IMR-90 (cell line): ENCODE measurements around the gene KDM5B. TPM values are rescaled to one million over a fixed set of nuclear protein-coding genes. Genes with fewer than 3 reads are reported as not detected.

ENCODE experiments used
- ATAC-seq: fragments of 200-7000 bp; cut with Tn5 transposase; 2 replicates; pipeline ENCODE4 v1.9.1; 2020; ENCODE audit warnings: low read depth, mild to moderate bottlenecking, moderate library complexity
- BruUV-seq: library from RNA; stranded (reverse); fragments of 400-500 nt; replicated peaks from 2 replicates; lab custom pipeline; 2021; lab: Mats Ljungman, UMichigan
- CTCF ChIA-PET: fragments of 300-600 bp; formaldehyde crosslinking; extraction: SDS; loops from one replicate; lab custom pipeline; 2021; ENCODE audit warnings: antibody characterized with exemption; lab: Yijun Ruan, JAX
- POLR2A ChIA-PET: fragments of 300-600 bp; sonication (Branson Sonifier 250); formaldehyde crosslinking; loops from one replicate; lab custom pipeline; 2022; ENCODE audit warnings: antibody characterized with exemption; ENCODE audit not compliant: unreplicated experiment; lab: Charles Lee
- DNase-seq: peaks from one replicate; pipeline ENCODE4 v3.0.0; 2013
- H2AFZ ChIP-seq: replicated peaks from 2 replicates; pipeline ENCODE3; 2013; ENCODE audit warnings: low read length, mild to moderate bottlenecking; ENCODE audit not compliant: poor library complexity
- H2AK5ac ChIP-seq: 2 replicates; pipeline ENCODE4 v1.6.1; 2013; ENCODE audit warnings: low read depth, low read length, inconsistent platforms
- H2AK9ac ChIP-seq: replicated peaks from 2 replicates; pipeline ENCODE3; 2013; ENCODE audit warnings: mild to moderate bottlenecking, low read depth, low read length, moderate library complexity; ENCODE audit not compliant: poor library complexity
- H2BK120ac ChIP-seq: 2 replicates; pipeline ENCODE4 v1.6.1; 2013; ENCODE audit warnings: low read depth, low read length, inconsistent platforms
- H2BK15ac ChIP-seq: 3 replicates; pipeline ENCODE4 v1.6.1; 2013; ENCODE audit warnings: low read depth, low read length, inconsistent platforms
- H2BK20ac ChIP-seq: 2 replicates; pipeline ENCODE4 v1.6.1; 2013; ENCODE audit warnings: low read depth, mild to moderate bottlenecking, inconsistent platforms, low read length, moderate library complexity
- H2BK5ac ChIP-seq: 2 replicates; pipeline ENCODE4 v1.6.1; 2013; ENCODE audit warnings: mild to moderate bottlenecking, low read depth, low read length, inconsistent platforms; ENCODE audit not compliant: poor library complexity, severe bottlenecking
- H3K14ac ChIP-seq: replicated peaks from 2 replicates; pipeline ENCODE4 v1.6.1; 2013; ENCODE audit warnings: low read depth, low read length, inconsistent platforms
- H3K18ac ChIP-seq: 2 replicates; pipeline ENCODE4 v1.6.1; 2013; ENCODE audit warnings: low read depth, low read length, control low read depth
- H3K23ac ChIP-seq: 2 replicates; pipeline ENCODE4 v1.6.1; 2013; ENCODE audit warnings: low read depth, low read length, inconsistent platforms
- H3K27ac ChIP-seq: 2 replicates; pipeline ENCODE4 v1.5.1; 2013; ENCODE audit warnings: mild to moderate bottlenecking, control low read depth, low read length; ENCODE audit not compliant: insufficient read depth
- H3K27me3 ChIP-seq: 2 replicates; pipeline ENCODE4 v1.6.1; 2013; ENCODE audit warnings: low read length; ENCODE audit not compliant: control insufficient read depth, insufficient read depth
- H3K36me3 ChIP-seq: 2 replicates; pipeline ENCODE4 v1.6.1; 2013; ENCODE audit warnings: low read length, mixed read lengths; ENCODE audit not compliant: control insufficient read depth, insufficient read depth
- H3K4ac ChIP-seq: 2 replicates; pipeline ENCODE4 v1.6.1; 2013; ENCODE audit warnings: low read depth, low read length, inconsistent platforms
- H3K4me1 ChIP-seq: 2 replicates; pipeline ENCODE4 v1.6.1; 2013; ENCODE audit warnings: low read length, mixed read lengths; ENCODE audit not compliant: control insufficient read depth, insufficient read depth
- H3K4me2 ChIP-seq: 2 replicates; pipeline ENCODE4 v1.6.1; 2013; ENCODE audit warnings: low read depth, mild to moderate bottlenecking, control low read depth, low read length, moderate library complexity
- H3K4me3 ChIP-seq: 2 replicates; pipeline ENCODE4 v1.5.1; 2013; ENCODE audit warnings: low read depth, mild to moderate bottlenecking, control low read depth, low read length, moderate library complexity; ENCODE audit not compliant: insufficient read depth
- H3K56ac ChIP-seq: 2 replicates; pipeline ENCODE4 v1.6.1; 2013; ENCODE audit warnings: low read length, inconsistent platforms; ENCODE audit not compliant: insufficient read depth; ENCODE audit errors: extremely low read depth
- H3K79me1 ChIP-seq, 2 experiments: 2 replicates each; pipeline ENCODE4 v1.6.1; 2013; ENCODE audit warnings: low read length in 2 of 2, inconsistent platforms in 1 of 2, low read depth in 1 of 2
- H3K9ac ChIP-seq: 2 replicates; pipeline ENCODE4 v1.6.1; 2013; ENCODE audit warnings: low read depth, low read length, control low read depth
- H3K9me1 ChIP-seq: 2 replicates; pipeline ENCODE4 v1.6.1; 2013; ENCODE audit warnings: low read length, inconsistent platforms; ENCODE audit not compliant: insufficient read depth
- H3K9me3 ChIP-seq: 2 replicates; pipeline ENCODE4 v1.6.1; 2013; ENCODE audit warnings: low read length; ENCODE audit not compliant: control insufficient read depth, insufficient read depth
- H4K20me1 ChIP-seq: 2 replicates; pipeline ENCODE4 v1.6.1; 2013; ENCODE audit warnings: low read length, inconsistent platforms; ENCODE audit not compliant: insufficient read depth
- H4K5ac ChIP-seq: 2 replicates; pipeline ENCODE4 v1.6.1; 2013; ENCODE audit warnings: mild to moderate bottlenecking, low read depth, low read length, control low read depth
- H4K8ac ChIP-seq, 2 experiments: 2 replicates each; pipeline ENCODE4 v1.6.1; 2013; ENCODE audit warnings: low read depth in 2 of 2, low read length in 2 of 2, control low read depth in 1 of 2, inconsistent platforms in 1 of 2
- H4K91ac ChIP-seq: 2 replicates; pipeline ENCODE4 v1.6.1; 2013; ENCODE audit warnings: low read depth, low read length, inconsistent platforms; ENCODE audit not compliant: insufficient read depth
- BHLHE40 ChIP-seq: fragments of 150-350 bp; IDR thresholded peaks from 2 replicates; pipeline ENCODE4 v1.6.1; 2016; ENCODE audit warnings: mild to moderate bottlenecking, low read depth, low read length
- CHD1 ChIP-seq: IDR thresholded peaks from 2 replicates; pipeline ENCODE4 v1.6.1; 2012; ENCODE audit warnings: low read depth, low read length, improper control_type of control experiment
- FOS ChIP-seq: fragments of 150-350 bp; IDR thresholded peaks from 2 replicates; pipeline ENCODE4 v1.6.1; 2016; ENCODE audit warnings: low read depth, low read length
- MAFK ChIP-seq: IDR thresholded peaks from 2 replicates; pipeline ENCODE4 v1.6.1; 2012; ENCODE audit warnings: low read depth, low read length, improper control_type of control experiment
- RCOR1 ChIP-seq: IDR thresholded peaks from 2 replicates; pipeline ENCODE4 v1.6.1; 2012; ENCODE audit warnings: mild to moderate bottlenecking, low read length, improper control_type of control experiment; ENCODE audit not compliant: insufficient replicate concordance
- WGBS, 2 experiments: methylation state at CpG; one replicate each; pipeline versions ENCODE4 v1.1.5 to v1.1.7; 2013; ENCODE audit warnings: missing lambda C conversion rate in 2 of 2; ENCODE audit not compliant: insufficient read length in 1 of 2; ENCODE audit errors: extremely low coverage in 2 of 2; 5-methylcytosine and 5-hydroxymethylcytosine counted together
- dilution Hi-C: fragments of 300-500 bp; cut with HindIII; formaldehyde crosslinking; loops from one replicate; pipeline ENCODE4 v1.14.3; 2018; ENCODE audit warnings: low sequenced_read_pairs; ENCODE audit not compliant: unreplicated experiment
- in situ Hi-C: fragments of 300-500 bp; cut with MboI; formaldehyde crosslinking; loops from 3 replicates; pipeline ENCODE4 v1.14.3; 2019; ENCODE audit warnings: low sequenced_read_pairs, inconsistent platforms, mixed read lengths
- intact Hi-C: fragments of 100-400 bp; cut with micrococcal nuclease; formaldehyde crosslinking; loops from 2 replicates; pipeline ENCODE4 v1.10.0; 2022
- polyA plus RNA-seq, 3 experiments: library from polyadenylated mRNA; depleted of rRNA; stranded (reverse); fragments of >200 nt; gene quantifications; 2 replicates each; pipeline ENCODE4 v1.2.3, GENCODE V29; 2012; ENCODE audit warnings: low replicate concordance in 1 of 3
- total RNA-seq: library from RNA; depleted of rRNA; stranded (reverse); fragments of >200 nt; gene quantifications from 2 replicates; pipeline ENCODE4 v1.2.3, GENCODE V29; 2012

Gene KDM5B
- total and polyA plus RNA-seq, 2 of the 4 experiments (the other 2 are of a cell fraction): 28.8 to 82.1 TPM

- TF ChIP-seq CHD1 (no peak), RCOR1 (no peak), FOS (no peak), BHLHE40 (no peak), MAFK (no peak)
- DNase-seq (no peak), ATAC-seq (no peak)
- Histone ChIP-seq H2BK120ac (no peak overlapping the region), H3K9me1 (0 out of 2 replicates have a peak, but pooled peaks cover 3% of the 10 kb centered on the region), H4K91ac (no peak overlapping the region), H3K23ac (no peak overlapping the region), H3K18ac (no peak overlapping the region), H3K4me1 (no peaks in the 10 kb centered on the region), H3K79me1 (no peaks in the 10 kb centered on the region), H4K5ac (no peak overlapping the region), H3K9ac (no peak overlapping the region), H2AK5ac (no peak overlapping the region), H3K27ac (no peak overlapping the region), H2BK5ac (no peak overlapping the region), H3K4me2 (no peak overlapping the region), H2BK20ac (no peak overlapping the region), H2AK9ac (no peak overlapping the region), H4K8ac (no peak overlapping the region), H2BK15ac (no peak overlapping the region), H3K4ac (no peak overlapping the region), H3K9me3 (no peaks in the 10 kb centered on the region), H3K4me3 (no peak overlapping the region), H3K36me3 (no peaks in the 10 kb centered on the region), H4K20me1 (no peaks in the 10 kb centered on the region), H3K14ac (no peak overlapping the region), H3K27me3 (peaks cover 73% of the 10 kb centered on the region), H2AFZ (no peak overlapping the region), H3K56ac (no peak overlapping the region)
- ChIA-PET CTCF (no interaction called here), POLR2A (no interaction called here)
- dilution Hi-C loops (no loop called here), intact Hi-C loops (no loop called here), in situ Hi-C loops (no loop called here)
- BruUV-seq: no TSS peak
- no CpG with 5 or more reads among the region's 4 CpGs for WGBS, 2 experiments
Measured at GRCh38 chr1:202683029-202683428, 125.2 kb downstream of the KDM5B start.
